ENCODE measurements around the gene CD9.

DNA sequence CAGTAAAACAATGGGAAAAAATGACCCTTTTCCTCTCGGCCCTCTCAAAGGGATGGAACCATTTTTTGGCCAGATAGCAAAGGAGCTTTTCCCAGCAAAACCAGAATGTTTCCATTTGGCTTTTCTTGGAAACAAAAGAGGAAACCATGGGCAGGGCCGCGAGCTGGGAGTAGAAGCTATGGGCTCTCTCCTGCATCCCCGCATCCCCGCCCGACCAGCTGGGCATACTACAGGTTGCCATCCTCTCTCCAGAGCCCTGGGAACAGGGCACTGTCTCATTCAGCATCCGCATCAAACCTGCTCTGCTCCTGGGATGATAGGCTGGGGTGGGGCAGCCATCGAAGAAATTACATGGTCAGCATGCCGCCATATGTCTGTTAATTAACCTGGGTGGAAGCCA, 20.9 kb downstream of the CD9 start:
- TF ChIP-seq POLR2AphosphoS5 (IDR thresholded peaks at IDR 0.05) (no peak), EP300 (IDR thresholded peaks at IDR 0.05) (no peak), POLR2A (IDR thresholded peaks at IDR 0.05) (no peak)
- TF ChIP-seq, protein P1, sequence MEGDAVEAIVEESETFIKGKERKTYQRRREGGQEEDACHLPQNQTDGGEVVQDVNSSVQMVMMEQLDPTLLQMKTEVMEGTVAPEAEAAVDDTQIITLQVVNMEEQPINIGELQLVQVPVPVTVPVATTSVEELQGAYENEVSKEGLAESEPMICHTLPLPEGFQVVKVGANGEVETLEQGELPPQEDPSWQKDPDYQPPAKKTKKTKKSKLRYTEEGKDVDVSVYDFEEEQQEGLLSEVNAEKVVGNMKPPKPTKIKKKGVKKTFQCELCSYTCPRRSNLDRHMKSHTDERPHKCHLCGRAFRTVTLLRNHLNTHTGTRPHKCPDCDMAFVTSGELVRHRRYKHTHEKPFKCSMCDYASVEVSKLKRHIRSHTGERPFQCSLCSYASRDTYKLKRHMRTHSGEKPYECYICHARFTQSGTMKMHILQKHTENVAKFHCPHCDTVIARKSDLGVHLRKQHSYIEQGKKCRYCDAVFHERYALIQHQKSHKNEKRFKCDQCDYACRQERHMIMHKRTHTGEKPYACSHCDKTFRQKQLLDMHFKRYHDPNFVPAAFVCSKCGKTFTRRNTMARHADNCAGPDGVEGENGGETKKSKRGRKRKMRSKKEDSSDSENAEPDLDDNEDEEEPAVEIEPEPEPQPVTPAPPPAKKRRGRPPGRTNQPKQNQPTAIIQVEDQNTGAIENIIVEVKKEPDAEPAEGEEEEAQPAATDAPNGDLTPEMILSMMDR (IDR thresholded peaks at IDR 0.05), result no peak
